Nasal cavity respiratory epithelium epithelial cell of viscerocranial mucosa (primary cell): ENCODE measurements around the gene ARHGEF26. TPM values are rescaled to one million over a fixed set of nuclear protein-coding genes. Genes with fewer than 3 reads are reported as not detected.

Experiments
- total RNA-seq: library from RNA; depleted of rRNA; stranded (reverse); fragments of >200 nt; gene quantifications from 2 replicates; pipeline ENCODE4 v1.2.3, GENCODE V29; 2014

ARHGEF26 gene, protein sequence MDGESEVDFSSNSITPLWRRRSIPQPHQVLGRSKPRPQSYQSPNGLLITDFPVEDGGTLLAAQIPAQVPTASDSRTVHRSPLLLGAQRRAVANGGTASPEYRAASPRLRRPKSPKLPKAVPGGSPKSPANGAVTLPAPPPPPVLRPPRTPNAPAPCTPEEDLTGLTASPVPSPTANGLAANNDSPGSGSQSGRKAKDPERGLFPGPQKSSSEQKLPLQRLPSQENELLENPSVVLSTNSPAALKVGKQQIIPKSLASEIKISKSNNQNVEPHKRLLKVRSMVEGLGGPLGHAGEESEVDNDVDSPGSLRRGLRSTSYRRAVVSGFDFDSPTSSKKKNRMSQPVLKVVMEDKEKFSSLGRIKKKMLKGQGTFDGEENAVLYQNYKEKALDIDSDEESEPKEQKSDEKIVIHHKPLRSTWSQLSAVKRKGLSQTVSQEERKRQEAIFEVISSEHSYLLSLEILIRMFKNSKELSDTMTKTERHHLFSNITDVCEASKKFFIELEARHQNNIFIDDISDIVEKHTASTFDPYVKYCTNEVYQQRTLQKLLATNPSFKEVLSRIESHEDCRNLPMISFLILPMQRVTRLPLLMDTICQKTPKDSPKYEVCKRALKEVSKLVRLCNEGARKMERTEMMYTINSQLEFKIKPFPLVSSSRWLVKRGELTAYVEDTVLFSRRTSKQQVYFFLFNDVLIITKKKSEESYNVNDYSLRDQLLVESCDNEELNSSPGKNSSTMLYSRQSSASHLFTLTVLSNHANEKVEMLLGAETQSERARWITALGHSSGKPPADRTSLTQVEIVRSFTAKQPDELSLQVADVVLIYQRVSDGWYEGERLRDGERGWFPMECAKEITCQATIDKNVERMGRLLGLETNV
- 0.34 and 0.85 TPM in 2 replicates for total RNA-seq

DNA sequence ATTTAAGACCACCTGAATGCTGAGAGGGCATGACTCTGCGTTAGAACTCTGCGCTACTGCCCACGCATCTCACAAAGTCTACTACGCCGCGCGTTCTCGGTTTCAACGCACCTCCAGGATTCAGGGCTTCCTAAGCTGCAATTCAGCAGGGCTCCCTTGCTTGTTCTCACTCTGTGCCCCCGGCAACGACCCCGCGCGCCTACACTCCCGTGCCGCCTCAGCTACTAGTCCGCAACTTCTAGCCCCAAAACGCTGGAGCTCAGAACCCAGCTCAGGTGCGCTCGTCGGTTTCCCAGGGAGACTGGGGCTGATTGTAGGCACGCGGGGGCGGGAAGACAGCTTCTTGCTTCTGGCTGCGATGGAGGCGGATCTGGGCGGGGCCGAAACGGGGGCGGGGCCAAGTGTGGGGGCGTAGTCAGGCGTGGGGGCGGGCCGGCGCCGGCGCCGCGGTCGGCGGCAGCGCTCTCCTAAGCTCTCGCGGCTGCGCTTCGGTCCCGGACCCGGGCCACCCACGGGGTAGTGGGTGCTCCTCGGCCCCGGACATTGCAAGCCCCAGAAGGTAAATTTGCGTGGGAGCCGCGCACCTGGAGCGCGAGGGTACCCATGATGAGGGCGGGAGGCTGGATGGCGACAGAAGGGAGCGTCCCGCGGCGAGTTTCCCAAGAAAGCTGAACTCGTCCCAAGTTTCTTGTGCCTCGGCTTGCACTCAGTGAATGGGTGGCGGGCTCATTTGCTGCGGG lies at the start of gene ARHGEF26:
Gene ARHGEF26, plus strand, starts transcription at position 430 of the 740 bp plus-strand sequence. CDS start 603 bp downstream, outside the sequence.

Other genes starting within 250 kb of the ARHGEF26 start
- gene DHX36, start 203.1 kb downstream of the ARHGEF26 start, total RNA-seq, result 40.0 and 77.5 TPM in 2 replicates